Stimulated activated CD4-positive, alpha-beta T cell treated with anti-CD3 and anti-CD28 coated beads, Interleukin-1b, Interleukin-23, amount 100 ng/mL, for 4 hours (primary cell): ENCODE measurements around the gene KCNJ10.
"Not testable (repeated sequence)": the region's sequence is repeated elsewhere in the genome, so short reads cannot be mapped to it uniquely, and the experiment has no call there.

Experiments
- DNase-seq, 2 donors: peaks; one replicate each; pipeline ENCODE4 v3.0.0-alpha.2; 2020; ENCODE audit warnings: low read depth in 2 of 2

KCNJ10 gene

GRCh38 chr1:160069460-160070231, at the start of gene KCNJ10:
TSS of gene KCNJ10 (minus strand) at chr1:160070160. CDS start at chr1:160042532, 27,628 bp downstream.
- no peak for DNase-seq

- DNase-seq, result no peak
These were observed 49.0 kb upstream of the KCNJ10 start for GRCh38 chr1:160118928-160119327.

- DNase-seq, result no peak
These were observed 47.8 kb upstream of the KCNJ10 start for GRCh38 chr1:160117709-160118183.

GRCh38 chr1:160117300-160117699, 47.3 kb upstream of the KCNJ10 start:
- no peak for DNase-seq

- DNase-seq, result no peak
These were observed 46.6 kb upstream of the KCNJ10 start for GRCh38 chr1:160116283-160117147.

GRCh38 chr1:160115545-160116282, 45.8 kb upstream of the KCNJ10 start, which contains the start of gene ATP1A2:
TSS of gene ATP1A2 (plus strand) at chr1:160115759. CDS start at chr1:160115862, 103 bp downstream.
- no peak for DNase-seq

GRCh38 chr1:160114085-160114484, 44.1 kb upstream of the KCNJ10 start:
- no peak for DNase-seq

GRCh38 chr1:160113407-160113806, 43.4 kb upstream of the KCNJ10 start:
- DNase-seq, result no peak

GRCh38 chr1:160112357-160112756, 42.4 kb upstream of the KCNJ10 start:
- no peak for DNase-seq

- DNase-seq, result not testable (repeated sequence)
These were observed 41.5 kb upstream of the KCNJ10 start for GRCh38 chr1:160111462-160111861.

- DNase-seq, result no peak
These were observed 39.7 kb upstream of the KCNJ10 start for GRCh38 chr1:160109686-160110085.

GRCh38 chr1:160108888-160109662, 39.1 kb upstream of the KCNJ10 start:
- DNase-seq, result peak in 1 of 2 donors; percentile 27

- DNase-seq, result no peak
These were observed 37.6 kb upstream of the KCNJ10 start for GRCh38 chr1:160107512-160107911.

- DNase-seq, result no peak
These were observed 35.2 kb upstream of the KCNJ10 start for GRCh38 chr1:160105155-160105554.

GRCh38 chr1:160104486-160104885, 34.5 kb upstream of the KCNJ10 start:
- no peak for DNase-seq

- no peak for DNase-seq
These were observed 33.9 kb upstream of the KCNJ10 start for GRCh38 chr1:160103658-160104408.

- no peak for DNase-seq
These were observed 32.0 kb upstream of the KCNJ10 start for GRCh38 chr1:160101717-160102522.

GRCh38 chr1:160101037-160101716, 31.2 kb upstream of the KCNJ10 start:
- peak; percentile 64 to 67 for DNase-seq
